ENCODE results near the gene PARD3B.

PARD3B gene

DNA sequence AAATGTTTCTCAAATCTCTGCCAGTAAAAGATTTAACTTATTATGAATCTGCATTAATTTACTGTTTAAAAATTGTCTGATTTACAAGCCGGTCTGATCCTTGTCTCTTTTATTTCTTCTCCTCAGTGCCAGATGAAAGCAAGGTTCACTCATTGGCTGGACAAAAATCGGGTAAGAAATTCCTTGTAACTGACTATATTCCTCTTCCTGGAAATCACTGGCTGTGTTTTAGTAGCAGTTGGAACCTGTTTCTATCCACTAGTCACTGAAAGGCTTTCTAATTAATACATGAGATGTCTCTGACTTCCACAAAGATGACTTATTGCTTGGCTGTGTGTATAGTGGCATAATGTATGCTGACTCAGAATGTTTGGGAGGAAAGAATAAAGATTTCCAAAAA is 700.4 kb downstream of the PARD3B start:
- TF ChIP-seq POLR2A (IDR thresholded peaks at IDR 0.05; ENCODE audit: low read depth, low read length) = no peak
- TF ChIP-seq POLR2AphosphoS5 (IDR thresholded peaks at IDR 0.05; ENCODE audit: low read depth, low read length) = no peak
- no peak for TF ChIP-seq TAF1 (IDR thresholded peaks at IDR 0.05; ENCODE audit: borderline replicate concordance, low read depth, low read length)
- FAIRE-seq = no peak
- DNase-seq (ENCODE audit: insufficient read length) = no peak

DNA sequence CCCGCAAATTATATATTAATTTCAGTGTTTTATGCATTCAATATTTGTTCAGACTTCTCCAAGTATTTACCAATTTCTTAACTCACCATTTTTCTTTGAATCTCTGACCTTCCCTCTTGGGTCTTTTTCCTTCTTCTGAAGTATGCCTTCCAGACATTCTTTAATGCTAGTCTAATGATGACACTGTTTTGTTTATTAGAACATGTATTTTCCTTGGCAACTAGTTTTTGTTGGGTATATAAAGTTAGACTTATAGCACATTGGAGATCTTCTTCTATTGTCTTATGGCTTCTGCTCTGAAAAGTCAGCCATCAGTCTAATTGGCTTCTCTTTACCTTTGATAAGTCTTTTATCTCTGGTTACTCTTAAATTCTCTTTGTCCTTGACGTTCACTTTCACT is 713.8 kb downstream of the PARD3B start:
- no peak for FAIRE-seq
- DNase-seq (ENCODE audit: insufficient read length) = no peak
- TF ChIP-seq POLR2AphosphoS5 (IDR thresholded peaks at IDR 0.05; ENCODE audit: low read depth, low read length) = no peak
- TF ChIP-seq TAF1 (IDR thresholded peaks at IDR 0.05; ENCODE audit: borderline replicate concordance, low read depth, low read length) = no peak
- no peak for TF ChIP-seq POLR2A (IDR thresholded peaks at IDR 0.05; ENCODE audit: low read depth, low read length)

DNA sequence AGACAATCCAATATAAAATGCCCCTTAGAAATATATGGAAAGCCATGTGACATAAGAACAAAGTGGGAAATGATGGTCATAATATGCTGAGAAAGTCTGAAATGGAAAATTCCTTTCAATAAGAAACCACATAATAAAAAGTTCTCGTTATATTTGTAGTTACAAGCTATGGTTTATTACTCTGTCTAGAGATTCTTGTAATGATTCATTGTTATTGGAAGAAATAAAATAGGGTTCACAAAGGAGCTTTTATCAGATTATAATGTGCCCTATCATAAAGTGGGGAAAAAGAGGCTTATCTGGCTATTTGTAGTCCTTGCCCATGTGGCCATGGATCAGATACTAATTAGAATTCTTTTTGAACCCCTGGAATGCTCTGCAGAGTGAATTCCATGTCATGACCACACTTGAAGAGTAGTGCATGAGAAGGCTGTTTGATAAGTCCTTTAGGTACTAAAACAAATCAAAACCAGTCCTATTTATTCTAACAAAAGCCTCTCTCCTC is 716.3 kb downstream of the PARD3B start:
- DNase-seq (ENCODE audit: insufficient read length) (no peak), FAIRE-seq (no peak)
- no peak for TF ChIP-seq POLR2A (IDR thresholded peaks at IDR 0.05; ENCODE audit: low read depth, low read length)
- TF ChIP-seq TAF1 (IDR thresholded peaks at IDR 0.05; ENCODE audit: borderline replicate concordance, low read depth, low read length) = no peak
- no peak for TF ChIP-seq POLR2AphosphoS5 (IDR thresholded peaks at IDR 0.05; ENCODE audit: low read depth, low read length)

DNA sequence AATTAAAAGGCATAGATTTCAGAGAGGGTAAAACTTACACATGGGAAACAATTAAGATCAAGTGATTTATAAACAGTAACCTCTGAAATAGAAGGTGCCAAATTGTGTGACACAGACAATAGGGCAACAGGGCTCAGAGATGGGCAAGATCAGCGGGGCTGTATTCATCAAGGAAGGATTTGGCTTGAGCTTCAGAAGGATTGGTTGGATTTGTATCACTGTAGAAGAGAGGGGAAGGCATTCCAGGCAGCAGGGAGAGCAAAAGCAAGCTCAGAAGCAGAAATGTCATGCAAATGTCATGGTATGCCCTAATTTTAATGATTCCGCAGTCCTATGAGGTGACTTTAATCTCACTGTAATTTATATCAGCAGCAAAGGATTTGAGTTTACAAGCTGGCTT is 722.0 kb downstream of the PARD3B start:
- TF ChIP-seq POLR2A (IDR thresholded peaks at IDR 0.05; ENCODE audit: low read depth, low read length) = no peak
- no peak for TF ChIP-seq POLR2AphosphoS5 (IDR thresholded peaks at IDR 0.05; ENCODE audit: low read depth, low read length)
- TF ChIP-seq TAF1 (IDR thresholded peaks at IDR 0.05; ENCODE audit: borderline replicate concordance, low read depth, low read length) = no peak
- DNase-seq (ENCODE audit: insufficient read length) (no peak), FAIRE-seq (no peak)

DNA sequence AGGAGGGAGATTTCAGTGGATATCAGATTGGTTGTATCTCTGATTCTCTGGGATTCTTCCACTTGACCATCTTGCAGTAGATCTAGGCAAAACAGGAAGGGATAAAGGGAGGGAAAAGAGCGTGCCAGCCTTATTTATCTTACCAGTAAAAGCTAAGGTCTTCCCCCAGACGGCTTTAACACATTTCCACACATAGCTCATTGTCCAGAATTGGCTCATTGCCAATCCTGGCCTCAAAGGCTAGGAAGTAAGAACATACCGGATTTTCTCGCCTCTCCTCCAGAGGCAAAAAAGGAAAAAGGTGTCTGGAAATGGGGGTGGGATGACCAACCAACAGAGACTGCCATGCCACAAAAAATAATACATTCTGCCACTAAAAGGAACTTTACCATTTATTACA is 725.4 kb downstream of the PARD3B start:
- TF ChIP-seq TAF1 (IDR thresholded peaks at IDR 0.05; ENCODE audit: borderline replicate concordance, low read depth, low read length) = no peak
- no peak for TF ChIP-seq POLR2A (IDR thresholded peaks at IDR 0.05; ENCODE audit: low read depth, low read length)
- no peak for TF ChIP-seq POLR2AphosphoS5 (IDR thresholded peaks at IDR 0.05; ENCODE audit: low read depth, low read length)
- FAIRE-seq = no peak
- DNase-seq (ENCODE audit: insufficient read length) = no peak

DNA sequence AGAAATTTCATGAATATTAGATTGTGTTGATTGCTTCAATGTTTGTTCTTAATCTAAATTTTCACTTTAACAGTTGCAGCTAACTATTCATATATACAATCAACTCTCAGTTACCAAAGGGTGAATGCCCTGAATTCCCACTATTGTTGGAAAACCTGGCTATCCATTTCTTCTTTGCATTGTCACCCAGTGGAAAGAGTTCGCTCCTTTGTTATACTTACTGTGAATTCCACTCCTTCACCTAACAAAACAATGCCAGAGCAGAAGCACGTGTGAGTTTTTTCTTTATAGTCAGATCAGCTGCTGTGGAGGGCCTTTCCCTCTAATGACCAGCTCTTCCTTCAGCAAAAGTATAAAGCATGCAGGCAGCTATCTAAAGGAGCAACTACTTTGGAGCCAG is 727.9 kb downstream of the PARD3B start:
- TF ChIP-seq POLR2A (IDR thresholded peaks at IDR 0.05; ENCODE audit: low read depth, low read length) (no peak), TAF1 (IDR thresholded peaks at IDR 0.05; ENCODE audit: borderline replicate concordance, low read depth, low read length) (no peak), POLR2AphosphoS5 (IDR thresholded peaks at IDR 0.05; ENCODE audit: low read depth, low read length) (no peak)
- FAIRE-seq = no peak
- DNase-seq (ENCODE audit: insufficient read length) = no peak

DNA sequence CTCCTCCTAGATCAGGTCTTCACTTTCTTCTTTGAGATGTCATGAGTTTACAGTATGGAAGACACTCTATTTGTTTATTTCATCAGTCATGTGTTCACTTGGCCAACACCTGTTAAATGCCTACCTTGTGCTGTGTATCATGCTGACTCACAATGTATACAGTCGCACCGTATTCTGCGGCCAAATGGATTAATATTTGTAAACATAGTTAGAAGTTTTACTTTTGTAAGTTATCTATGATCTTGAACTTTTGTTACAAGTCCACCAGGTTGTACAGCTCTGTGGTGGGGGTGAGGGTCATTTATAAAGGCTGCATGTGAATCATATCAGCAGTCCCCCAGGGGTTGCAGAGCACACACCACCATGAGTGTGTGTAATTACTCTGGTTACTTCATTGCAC is 728.4 kb downstream of the PARD3B start:
- FAIRE-seq = no peak
- DNase-seq (ENCODE audit: insufficient read length) = no peak
- no peak for TF ChIP-seq POLR2A (IDR thresholded peaks at IDR 0.05; ENCODE audit: low read depth, low read length)
- TF ChIP-seq POLR2AphosphoS5 (IDR thresholded peaks at IDR 0.05; ENCODE audit: low read depth, low read length) = no peak
- no peak for TF ChIP-seq TAF1 (IDR thresholded peaks at IDR 0.05; ENCODE audit: borderline replicate concordance, low read depth, low read length)

DNA sequence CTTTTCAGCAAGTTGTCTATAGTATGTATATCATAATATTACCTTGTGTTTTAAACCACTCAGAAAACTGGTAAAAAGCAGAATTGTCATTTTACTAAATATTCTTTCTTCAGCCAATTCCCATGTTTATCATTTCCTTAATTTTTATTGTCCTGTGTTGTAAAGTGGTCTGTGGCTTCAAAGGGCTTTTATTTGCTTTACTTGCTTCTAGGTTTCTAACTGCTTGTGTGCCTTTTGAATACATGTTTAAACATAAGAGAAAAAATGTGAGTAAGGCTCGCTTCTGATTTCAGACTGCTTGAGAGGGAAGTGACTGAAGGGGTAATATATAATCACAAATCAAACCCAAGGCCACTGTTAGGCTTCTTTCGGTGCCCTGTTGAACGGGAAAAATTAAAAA is 729.5 kb downstream of the PARD3B start:
- FAIRE-seq (no peak), DNase-seq (ENCODE audit: insufficient read length) (no peak)
- no peak for TF ChIP-seq TAF1 (IDR thresholded peaks at IDR 0.05; ENCODE audit: borderline replicate concordance, low read depth, low read length)

DNA sequence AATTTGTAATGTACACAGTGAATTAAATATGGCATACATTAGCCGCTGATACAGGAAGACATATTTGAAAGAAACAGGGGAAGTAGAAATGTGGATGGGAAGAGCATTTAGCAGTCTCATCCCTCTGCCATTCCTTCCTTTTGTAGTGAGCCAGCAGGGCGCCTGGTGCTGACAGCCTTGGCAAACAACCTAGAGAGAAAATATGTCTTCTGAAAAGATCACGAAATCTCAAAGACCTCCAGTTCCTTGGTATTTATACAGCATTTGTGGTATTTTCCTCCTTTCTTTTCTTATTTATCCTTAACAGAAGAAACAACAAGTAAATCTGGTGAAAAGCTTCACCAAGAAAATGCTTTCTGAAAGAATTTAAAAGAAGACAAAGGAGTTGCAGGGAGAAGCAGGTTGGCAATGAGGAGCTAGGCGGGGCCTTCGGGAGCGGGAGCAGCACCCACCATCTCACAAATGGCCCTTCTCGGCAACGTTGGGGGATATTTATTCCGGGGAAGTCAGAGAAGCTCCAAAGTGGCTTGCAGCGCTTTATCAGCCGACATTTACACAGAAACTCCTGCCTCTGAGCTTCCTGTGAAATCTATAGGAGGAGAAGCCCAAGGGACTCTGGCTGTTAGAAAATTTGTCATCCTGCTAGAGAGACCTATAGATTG is 731.0 kb downstream of the PARD3B start:
- no peak for DNase-seq (ENCODE audit: insufficient read length)
- FAIRE-seq = no peak
- TF ChIP-seq POLR2A (IDR thresholded peaks at IDR 0.05; ENCODE audit: low read depth, low read length) = no peak
- TF ChIP-seq TAF1 (IDR thresholded peaks at IDR 0.05; ENCODE audit: borderline replicate concordance, low read depth, low read length) = no peak
- no peak for TF ChIP-seq POLR2AphosphoS5 (IDR thresholded peaks at IDR 0.05; ENCODE audit: low read depth, low read length)

DNA sequence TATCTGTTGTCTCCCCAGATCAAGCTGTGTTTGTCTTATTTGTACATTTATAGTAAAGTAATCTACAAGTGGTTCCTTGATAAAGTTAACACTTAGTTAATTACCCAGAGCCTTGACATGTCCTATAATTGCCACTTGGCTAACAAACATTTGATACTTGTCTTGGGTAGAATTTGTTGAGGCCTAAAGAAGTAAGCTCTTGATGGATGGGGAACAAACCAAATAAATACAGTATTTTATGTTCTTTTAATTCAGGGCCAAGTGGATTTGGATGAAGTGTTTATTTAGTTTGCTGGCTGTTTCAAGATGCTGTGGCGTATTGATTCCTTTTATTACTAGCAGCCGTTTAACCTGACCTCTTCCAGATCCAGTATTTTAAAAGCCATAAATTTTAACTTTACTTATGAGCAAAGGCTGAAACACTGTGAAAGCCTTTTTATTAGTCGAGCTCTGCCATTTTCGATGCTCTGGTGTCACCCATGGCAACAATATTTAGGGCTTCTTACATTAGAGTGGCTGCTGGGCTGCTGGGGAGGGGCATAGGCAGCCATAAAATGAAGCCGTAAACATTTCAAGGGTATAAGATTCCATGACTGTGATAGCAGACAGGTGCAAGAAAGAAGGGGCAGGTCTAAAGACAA is 735.4 kb downstream of the PARD3B start:
- FAIRE-seq (no peak), DNase-seq (ENCODE audit: insufficient read length) (no peak)

DNA sequence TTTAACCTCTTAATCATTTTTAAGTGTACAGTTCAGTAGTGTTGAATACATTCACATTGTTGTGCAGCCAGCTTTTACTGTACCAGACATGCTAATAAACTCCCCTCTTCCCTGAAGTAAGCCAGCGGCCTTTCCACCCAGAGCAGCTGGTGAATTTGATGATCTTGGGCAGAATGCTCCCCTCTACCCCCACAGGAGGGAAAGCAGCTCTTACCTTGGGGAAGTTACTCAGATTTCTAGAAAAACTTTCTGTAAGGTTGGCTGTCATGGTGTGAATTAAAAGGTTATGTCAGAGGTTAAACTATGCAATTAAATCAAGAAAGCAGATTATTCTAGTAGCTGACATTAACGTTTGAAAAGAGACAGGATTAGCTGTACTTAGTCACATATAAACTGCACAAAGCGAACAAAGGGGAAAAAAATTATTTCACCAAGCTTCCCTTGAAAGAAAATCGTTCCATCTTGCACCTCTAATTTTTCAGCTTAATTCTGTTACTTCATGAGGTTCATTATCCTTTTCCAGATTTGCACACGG is 738.5 kb downstream of the PARD3B start:
- TF ChIP-seq POLR2AphosphoS5 (IDR thresholded peaks at IDR 0.05; ENCODE audit: low read depth, low read length) (no peak), TAF1 (IDR thresholded peaks at IDR 0.05; ENCODE audit: borderline replicate concordance, low read depth, low read length) (no peak), POLR2A (IDR thresholded peaks at IDR 0.05; ENCODE audit: low read depth, low read length) (no peak)
- DNase-seq (ENCODE audit: insufficient read length) = no peak
- no peak for FAIRE-seq

More for the DNA sequence above, 735.4 kb downstream of the PARD3B start:
- no peak for TF ChIP-seq TAF1 (IDR thresholded peaks at IDR 0.05; ENCODE audit: borderline replicate concordance, low read depth, low read length)
- TF ChIP-seq POLR2AphosphoS5 (IDR thresholded peaks at IDR 0.05; ENCODE audit: low read depth, low read length) = no peak
- TF ChIP-seq POLR2A (IDR thresholded peaks at IDR 0.05; ENCODE audit: low read depth, low read length) = no peak

DNA sequence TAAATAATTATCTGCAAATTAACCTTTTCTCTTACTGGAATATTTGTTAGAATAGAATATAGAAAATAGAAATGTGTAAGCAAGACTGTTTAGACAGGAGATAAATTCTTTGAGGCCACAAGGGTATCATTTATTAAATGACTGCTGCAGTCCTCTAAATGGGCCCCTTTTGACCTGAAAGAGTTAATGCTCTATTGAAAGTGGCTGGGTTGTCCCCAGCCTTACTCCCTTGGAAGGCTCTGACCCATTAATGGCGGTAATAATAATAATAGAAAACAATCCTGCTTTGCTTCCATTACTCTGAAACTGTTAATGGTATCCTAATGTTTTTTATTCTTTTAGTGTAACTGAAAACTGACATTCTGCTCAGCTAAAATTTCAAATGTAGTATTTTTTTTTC is 739.1 kb downstream of the PARD3B start:
- FAIRE-seq = no peak
- no peak for DNase-seq (ENCODE audit: insufficient read length)
- TF ChIP-seq POLR2AphosphoS5 (IDR thresholded peaks at IDR 0.05; ENCODE audit: low read depth, low read length) (no peak), TAF1 (IDR thresholded peaks at IDR 0.05; ENCODE audit: borderline replicate concordance, low read depth, low read length) (no peak), POLR2A (IDR thresholded peaks at IDR 0.05; ENCODE audit: low read depth, low read length) (no peak)

Measured in GM12892 (cell line).